Bone marrow (tissue), 2 donors: ENCODE data around the gene GOLT1B.
"Not testable (repeated sequence)": the region's sequence is repeated elsewhere in the genome, so short reads cannot be mapped to it uniquely, and the experiment has no call there.

Source experiments
- DNase-seq, 2 donors: peaks; one replicate each; lab custom pipeline; 2025; lab: John Stamatoyannopoulos, UW

Gene GOLT1B, protein sequence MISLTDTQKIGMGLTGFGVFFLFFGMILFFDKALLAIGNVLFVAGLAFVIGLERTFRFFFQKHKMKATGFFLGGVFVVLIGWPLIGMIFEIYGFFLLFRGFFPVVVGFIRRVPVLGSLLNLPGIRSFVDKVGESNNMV

DNA sequence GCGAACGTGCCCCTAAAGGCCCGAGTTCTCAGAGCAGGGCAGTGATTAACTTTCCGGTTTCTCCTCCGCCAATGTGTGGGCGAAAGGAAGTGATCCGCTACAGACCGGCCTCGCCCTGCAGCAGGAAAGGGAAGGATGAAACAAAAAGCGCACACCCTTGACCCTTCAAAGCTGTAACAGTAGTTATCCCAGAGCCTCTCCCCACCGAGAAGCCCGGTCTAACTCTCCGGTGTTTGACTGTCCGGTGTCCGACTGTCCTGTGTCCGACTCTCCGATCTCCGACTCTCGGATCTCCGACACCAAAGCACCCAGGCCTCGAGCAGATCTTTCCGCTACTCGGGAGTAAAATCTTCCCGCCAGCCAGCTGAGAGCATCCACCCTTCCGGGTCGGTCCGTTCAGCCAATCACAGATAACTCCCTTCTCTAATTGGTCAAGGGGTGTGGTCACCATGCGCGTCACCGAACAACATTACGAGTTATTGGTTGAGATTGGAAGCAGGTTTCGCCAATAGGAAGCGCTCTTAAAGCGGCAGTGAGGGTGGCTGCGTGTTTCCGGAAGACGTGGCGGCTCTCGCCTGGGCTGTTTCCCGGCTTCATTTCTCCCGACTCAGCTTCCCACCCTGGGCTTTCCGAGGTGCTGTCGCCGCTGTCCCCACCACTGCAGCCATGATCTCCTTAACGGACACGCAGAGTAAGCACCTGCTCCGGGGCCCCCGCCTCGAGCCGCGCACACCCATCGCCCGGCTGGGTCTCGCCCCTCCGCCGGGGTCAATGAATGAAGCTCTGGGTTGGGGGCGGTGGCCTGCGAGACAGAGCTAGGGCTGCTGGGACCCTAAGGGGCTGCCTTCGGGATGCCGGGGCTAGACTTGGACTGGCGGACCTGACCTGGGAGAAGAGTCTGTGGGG lies at the start of gene GOLT1B, which contains the start of gene RECQL:
Gene GOLT1B (plus strand): TSS at position 532 of the 906 bp plus-strand sequence. CDS start 135 bp downstream, at position 667.
Gene RECQL (minus strand): TSS at position 378 of the 906 bp plus-strand sequence. CDS start 2,065 bp downstream, outside the sequence.
- DNase-seq, result peak; percentile 79 to 99

DNA sequence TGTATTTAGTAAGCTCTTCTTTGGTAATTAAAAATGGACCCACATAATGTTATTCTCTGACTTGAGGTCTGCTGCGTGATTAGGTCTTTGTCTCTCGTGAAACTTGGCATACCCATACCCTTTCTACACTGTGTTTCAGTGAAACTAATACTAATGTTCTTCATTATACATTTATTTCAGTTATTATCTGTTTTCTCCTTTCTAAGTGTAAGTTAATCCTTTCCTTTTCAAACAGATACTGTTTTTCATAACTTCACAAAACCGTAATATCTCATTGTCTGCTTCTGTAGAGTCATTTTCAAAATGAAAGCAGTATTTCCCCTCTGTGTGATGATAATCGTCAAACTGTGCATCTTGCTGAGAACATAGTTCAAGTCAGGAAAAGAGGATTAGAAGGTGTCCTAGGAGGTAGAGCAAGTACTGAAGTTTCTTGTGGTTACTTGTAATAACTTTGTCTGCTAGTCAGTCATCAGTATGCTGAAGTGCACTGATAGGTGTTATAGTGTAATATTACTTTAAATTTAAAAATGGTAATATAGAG lies 48.2 kb upstream of the GOLT1B start:
- no peak for DNase-seq

DNA sequence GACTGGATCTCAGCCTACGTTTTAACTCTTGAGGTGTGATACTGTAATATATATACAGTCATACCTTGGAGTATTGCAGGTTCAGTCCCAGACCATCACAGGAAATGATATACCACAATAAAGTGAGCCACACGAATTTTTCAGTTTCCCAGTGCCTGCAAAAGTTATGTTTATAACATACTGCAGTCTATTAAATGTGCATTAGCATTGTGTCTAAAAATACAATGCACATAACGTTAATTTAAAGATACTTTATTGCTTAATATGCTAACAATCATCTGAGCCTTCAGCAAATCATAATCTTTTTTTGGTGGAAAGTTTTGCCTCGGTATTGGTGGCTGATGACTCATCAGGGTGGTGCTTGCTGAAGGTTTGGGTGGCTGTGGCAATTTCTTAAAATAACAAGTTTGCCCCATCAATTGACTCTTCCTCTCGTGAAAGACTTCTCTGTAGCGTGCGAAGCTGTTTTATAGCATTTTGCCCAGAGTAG lies 45.3 kb upstream of the GOLT1B start:
- no peak for DNase-seq

DNA sequence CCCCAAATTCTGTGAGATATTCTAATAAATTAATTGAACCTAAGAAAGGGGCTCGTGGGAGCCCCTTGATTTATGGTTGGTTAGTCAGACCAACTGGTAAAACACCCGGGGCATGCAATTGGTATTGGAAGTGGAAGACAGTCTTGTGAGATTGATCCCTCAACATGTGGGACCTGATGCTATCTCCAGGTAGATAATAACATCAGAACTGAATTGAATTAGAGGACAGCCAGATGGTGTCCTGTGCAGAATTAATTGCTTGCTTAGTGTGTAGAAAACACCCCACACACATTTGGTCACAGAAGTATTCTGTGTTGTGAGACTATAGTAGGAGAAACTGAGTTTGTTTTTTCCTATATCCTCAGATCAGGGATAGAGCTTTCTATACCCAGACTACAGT lies 42.1 kb upstream of the GOLT1B start:
- DNase-seq, result no peak

DNA sequence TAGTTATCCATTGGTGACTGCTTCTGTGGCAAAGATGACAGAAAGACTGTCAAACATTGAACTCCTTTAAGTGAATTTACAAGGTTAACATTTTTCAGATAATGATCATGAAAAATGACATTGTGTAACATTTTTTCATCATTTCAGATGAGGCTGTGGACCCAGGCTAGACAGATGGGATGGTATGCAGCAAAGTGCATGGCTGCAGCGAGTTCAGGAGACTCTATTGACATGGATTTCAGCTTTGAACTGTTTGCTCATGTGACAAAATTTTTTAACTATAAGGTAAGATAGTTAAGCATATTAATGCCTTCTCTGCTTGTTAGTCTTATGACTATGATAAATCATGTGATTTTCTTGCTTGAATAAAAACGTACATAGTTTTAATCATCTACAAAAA lies 34.3 kb upstream of the GOLT1B start:
- DNase-seq, result not testable (repeated sequence)

DNA sequence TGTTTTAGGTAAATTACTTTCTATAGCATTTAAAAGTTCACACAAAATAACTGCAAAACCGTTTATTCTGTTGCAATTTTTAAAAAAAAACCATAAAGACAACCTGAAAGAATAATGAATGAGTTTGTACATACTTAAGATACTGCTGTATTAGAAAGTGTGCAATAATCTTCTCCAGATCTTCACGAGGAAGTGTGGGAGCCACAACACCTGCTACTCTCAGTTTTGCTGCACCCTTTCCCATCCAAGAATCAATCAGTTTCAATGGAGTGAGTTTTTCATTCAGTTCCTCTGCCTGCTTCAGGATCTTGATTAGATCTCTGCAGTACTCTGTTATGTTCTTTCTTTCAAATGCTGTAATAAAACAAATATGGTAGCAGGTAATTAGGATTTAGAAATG lies 30.3 kb upstream of the GOLT1B start:
- no peak for DNase-seq

DNA sequence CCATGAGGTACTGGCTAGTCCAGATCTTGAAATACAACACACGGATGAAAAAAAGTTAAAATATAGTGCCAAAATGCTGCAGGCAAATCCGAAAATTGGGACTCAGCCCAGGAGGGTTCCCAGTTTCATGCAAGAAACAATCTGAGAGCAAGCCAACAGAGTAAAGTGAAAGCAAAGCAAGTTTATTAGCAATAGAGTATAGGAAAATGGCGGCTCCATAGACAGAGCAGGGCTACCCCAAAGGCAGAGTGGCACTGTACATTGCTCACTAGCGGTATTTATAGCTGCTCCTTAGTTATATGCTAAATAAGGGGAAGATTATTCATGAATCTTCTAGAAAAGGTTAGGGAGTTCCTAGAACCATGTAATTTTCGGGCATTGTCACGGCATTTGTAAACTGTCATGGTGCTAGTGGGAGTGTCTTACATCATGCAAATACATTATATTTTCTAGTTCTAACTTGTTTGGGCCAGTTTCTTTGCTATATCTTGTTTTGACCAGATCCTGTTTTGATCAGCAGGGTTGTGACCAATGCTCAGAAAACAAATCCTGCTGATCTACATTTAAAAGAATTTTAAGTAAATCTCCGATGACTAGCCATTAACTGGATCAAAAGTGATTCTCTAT lies 29.3 kb upstream of the GOLT1B start:
- no peak for DNase-seq

DNA sequence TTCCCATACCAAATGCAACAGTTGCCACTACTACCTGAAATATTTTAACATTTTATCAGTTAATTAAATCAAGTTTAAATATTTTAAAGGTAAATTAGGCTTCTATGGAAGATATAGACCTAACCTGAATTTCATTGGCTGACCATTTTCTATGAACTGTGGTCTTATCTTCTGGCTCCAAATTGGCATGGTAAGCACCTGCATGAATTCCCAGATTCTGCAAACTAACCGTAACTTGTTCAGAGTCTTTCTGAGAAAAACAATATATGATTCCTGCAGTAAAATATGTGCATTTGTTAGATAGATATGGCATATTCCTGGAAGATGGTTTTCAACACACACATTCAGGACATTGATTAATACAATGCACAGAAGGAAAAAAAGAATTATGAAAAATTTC lies 26.0 kb upstream of the GOLT1B start:
- DNase-seq, result no peak

DNA sequence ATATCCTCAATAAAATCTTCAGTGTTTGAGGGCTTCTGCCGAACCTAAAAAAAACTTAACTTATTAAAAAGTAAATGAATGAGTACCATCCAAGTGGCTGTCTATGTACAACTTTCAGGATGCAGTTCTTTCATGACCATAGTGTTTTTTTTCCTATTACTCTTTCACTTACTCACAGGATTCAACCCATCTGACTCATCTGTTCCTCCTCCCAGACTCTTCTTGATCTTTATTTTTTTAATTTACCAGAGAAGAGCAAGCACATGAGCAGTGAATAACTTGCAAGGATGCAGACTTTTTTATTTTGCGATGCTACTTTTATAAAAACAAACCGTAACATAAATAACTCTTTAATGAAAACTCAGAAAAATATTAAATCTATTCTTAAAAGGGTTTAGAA lies 24.6 kb upstream of the GOLT1B start:
- DNase-seq, result no peak

DNA sequence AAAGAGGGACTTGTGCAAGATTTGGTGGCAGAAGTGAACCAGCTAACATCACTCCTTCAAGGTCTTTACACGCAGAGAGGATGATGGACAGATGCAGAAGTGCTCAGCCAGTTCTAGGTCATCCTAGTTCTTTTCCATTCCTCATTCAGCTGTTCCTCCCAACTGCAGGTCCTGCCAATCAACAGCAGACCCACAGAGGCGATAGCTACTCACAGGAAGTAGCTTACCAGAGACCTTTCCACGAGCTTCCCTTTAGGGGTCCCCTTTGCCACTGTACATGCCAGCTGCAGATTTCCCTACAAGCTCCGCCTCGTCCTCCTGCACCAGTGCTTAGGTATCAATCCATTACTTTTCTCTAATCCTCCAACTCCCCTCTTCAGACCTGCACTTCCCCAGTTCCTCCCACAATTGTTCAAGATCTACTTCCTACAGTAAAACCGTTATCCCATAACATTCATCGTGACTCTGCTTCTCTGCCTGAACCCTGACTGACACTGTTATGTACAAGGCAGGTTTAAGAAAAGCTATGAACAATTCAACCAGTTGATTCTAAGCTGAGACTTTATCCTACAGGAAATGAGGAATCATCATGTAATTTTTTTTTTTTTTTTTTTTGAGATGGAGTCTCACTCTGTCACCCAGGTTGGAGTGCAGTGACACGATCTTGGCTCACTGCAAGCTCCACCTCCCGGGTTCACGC lies 22.7 kb upstream of the GOLT1B start:
- DNase-seq, result no peak

DNA sequence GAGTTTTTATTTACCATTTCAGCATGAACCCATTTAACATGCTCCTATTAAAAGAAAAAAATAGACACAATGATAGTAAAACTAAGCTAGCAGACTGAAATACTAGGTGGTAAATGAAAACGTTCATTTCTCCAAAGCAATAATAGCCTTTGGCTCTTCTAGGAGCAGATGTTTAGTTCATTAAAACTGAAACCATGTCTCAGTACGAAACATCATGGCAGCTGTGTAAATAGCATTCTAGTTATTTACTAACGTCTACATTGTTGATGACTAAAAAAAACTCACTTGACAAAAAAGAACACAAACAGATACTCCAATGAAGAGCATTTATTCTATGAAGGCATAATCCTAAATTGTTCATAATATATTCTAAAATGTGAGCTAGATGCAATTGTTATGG lies 18.1 kb upstream of the GOLT1B start:
- no peak for DNase-seq

DNA sequence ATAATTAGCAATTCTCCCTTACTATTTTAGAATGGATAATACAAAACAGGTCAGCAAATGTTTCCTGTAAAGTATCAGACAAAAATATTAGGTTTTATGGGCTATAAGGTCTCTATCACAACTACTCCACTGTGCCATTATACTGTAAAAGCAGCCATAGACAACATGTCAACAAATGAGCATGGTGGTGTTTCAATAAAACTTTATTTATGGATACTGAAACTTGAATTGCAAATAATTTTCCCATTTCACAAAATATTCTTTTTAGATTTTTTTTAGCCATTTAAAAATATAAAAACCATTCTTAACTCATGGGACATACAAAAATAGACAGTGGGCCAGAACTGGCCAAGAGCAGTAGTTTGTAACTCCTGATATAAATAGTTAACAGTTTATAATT lies 15.6 kb upstream of the GOLT1B start:
- DNase-seq, result no peak

DNA sequence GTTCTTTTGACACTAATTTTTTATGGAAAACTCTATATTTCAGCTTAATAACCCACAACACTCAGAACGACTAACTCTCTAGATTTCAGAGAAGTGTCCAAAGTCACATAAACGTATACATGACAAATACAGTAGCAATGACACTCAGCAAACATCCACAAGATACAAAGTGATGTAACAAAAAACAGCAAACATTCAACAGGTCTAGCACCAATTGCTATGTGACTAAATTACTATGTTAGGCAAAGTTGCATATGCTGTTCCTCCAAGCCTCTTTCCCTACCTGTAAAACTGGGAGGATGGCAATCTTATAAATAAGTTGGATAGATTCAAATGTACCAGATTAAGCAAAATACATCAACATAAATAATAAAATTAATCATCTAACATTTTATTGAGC lies 1.8 kb upstream of the GOLT1B start:
- no peak for DNase-seq

DNA sequence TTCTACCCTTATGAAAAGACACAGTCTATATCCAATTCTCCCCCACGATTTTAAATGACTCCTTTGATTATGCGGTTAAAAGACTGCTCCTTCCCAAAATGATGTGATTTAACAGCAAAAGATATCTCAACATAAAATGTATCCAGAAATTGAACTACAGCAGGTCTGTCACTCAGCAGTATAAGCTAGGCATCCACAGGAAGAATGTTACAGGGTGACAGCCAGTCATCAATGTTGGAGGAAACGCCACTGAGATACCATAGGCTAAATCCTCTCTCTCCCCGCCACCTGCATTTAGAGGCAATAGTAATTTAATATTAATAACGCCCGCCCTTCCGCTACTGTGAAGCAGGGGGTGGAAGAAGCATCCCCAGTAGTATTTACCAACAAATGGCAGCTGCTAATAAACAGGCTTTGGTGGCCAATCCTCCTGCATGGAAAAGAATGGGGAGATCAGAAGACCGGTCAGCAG lies 767 bp upstream of the GOLT1B start:
- DNase-seq, result no peak

DNA sequence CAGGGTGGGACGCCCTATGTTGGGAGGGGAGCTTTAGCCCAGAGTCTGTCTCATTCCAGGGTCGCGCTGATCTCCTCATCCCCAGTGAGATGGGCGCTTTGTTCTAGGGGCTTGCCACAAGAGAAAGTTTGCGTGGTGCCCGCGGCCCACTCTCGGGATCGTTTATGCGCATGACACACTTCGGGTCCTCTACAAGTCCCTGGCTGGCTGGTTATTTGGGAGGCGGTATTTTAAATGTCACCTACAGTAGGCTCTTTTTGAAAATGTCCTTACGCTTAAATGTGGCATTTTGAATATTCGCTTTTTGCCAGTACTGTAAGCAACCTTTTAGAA lies 541 bp downstream of the GOLT1B start:
- DNase-seq, result peak in 1 of 2 donors; percentile 35

DNA sequence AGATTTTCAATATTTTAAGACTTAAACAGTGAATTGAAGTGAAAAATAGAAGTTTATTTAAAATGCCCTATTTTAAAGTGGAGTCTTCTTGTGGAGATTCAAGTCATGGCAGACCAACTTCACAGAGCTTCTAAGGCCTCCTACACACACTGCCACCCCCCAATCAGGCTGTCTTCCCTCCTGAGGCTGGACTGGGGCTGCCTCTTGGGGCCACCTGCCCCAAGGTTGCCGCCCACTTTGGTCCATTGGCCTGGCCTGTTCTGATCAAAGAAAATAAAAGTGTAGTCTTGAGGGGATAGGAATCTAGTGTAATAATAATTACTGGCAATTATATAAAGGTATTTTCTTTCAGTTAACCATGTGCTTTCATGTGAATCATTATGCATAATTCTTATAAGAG lies 1.3 kb downstream of the GOLT1B start:
- no peak for DNase-seq

DNA sequence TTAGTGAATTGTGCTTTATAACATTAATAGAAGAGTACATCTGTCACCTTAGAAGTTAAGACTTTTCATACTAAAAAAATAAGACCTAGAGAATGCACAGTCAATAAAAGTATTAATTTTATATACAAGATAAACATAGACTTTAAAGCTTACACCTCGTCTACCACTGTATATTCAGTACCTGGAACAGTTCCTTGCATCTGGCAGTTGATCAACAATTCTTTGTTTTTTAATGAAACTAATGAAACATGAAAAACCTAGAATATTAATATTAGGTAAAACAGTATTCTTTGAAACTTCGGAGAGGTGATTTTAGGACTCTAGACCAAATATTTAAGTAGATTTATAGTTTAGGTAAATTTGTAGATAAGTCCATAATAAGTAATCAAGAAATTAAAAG lies 4.3 kb downstream of the GOLT1B start:
- DNase-seq, result no peak

DNA sequence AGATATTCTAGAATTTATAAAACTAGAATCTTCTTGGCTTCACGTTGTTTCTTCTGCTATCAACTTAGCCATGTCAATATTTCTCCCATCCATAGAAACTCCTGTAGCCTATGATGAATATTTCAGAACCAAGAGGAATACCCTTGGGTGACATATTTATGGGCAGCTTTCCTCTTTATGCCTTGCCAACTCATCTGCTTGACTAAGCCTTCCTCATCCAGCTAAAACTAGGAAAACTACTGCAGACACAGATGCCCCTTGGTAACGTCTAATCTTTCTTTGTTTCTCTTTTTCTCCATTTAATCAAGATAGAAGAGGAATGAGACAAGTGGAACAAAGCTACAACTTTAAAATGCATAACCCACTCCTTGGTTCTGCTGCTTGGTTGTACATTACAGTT lies 6.3 kb downstream of the GOLT1B start:
- DNase-seq, result no peak

DNA sequence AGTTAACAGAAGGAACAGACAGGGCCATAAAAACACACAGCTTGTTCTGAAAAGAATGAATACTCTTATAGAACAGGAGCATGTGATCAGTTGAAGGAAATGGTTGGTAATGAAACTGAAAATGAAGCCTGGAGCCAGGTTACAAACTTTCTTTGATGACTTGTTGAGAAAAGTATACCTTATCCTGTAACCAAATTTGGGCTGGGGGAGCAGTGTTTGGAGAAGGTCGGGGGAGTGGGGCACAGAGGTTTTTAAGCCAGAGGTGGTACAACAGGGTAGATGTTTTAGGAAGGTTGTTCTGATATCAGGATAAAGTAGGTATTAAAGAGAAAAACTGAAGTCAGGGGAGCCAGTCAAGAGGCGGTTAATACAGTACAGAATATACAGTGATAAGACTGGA lies 8.2 kb downstream of the GOLT1B start:
- DNase-seq, result no peak

DNA sequence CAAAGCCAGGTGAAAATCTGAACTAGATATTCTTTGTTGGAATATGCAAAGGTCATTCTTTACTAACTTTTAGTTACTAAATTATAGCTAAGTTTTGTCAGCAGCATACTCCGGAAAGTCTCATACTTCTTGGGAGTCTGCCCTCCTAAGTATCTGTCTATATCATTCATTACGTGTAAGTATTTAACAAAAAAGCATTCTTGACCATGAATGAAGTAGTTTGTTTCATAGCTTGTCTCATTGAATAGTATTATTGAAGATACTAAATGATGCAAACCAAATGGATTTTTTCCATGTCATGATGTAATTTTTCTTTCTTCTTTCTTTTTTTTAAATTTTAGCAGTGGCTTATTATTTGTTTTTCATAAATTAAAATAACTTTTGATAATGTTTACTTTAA lies 14.7 kb downstream of the GOLT1B start:
- DNase-seq, result no peak

DNA sequence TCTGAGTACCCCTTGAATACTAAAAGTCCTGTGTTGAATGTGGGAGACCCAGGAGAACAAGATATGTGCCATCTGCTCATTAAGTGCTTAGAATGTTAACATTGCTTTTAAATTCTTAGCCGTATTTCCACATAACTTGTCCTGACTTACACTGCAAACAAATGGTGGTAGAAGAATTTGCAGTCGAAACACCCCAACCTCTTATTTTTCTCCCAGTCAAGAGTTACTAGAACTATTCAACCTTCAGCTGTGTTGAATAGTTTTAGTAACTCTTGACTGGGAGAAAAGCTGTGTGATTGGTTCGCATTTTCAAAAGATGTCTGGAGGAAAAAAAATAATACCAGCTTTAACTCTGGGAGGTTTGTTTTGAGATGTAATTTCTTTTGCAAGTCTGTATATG lies 16.9 kb downstream of the GOLT1B start:
- no peak for DNase-seq

DNA sequence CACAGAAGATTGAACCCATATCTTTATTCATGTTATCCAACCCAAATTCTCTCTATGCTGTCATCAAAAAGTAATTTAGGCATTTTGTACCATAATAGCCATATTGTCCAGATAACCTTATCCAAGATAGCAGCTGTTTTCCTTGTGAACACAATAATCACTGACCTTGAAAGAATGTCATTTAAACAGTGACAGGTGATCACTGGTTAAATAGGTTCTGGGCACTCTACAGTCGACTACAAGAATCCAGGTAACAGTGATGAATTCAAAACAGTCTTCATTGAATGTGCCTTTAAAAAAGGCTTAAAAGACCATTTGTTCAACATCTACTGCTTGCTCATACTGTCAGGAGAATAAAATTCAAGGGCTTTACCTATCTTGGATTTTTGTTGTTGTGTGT lies 20.0 kb downstream of the GOLT1B start:
- no peak for DNase-seq
